Embryonic facial prominence (tissue), 1 donor: ENCODE results near the gene YKT6.
"Not testable (repeated sequence)": the region's sequence is repeated elsewhere in the genome, so short reads cannot be mapped to it uniquely, and the experiment has no call there.

Experiments used
- DNase-seq: peaks from one replicate; pipeline ENCODE4 v3.0.0-alpha.2; 2016; ENCODE audit errors: extremely low spot score

YKT6 gene

GRCh38 chr7:44193011-44193802 lies 7.6 kb upstream of the YKT6 start:
- no peak for DNase-seq

- no peak for DNase-seq
Measured at GRCh38 chr7:44194069-44194468, 6.7 kb upstream of the YKT6 start.

GRCh38 chr7:44194562-44195145 lies 6.1 kb upstream of the YKT6 start:
- no peak for DNase-seq

- no peak for DNase-seq
Measured at GRCh38 chr7:44195889-44196288, 4.9 kb upstream of the YKT6 start.

- DNase-seq = no peak
Measured at GRCh38 chr7:44196450-44196872, 4.3 kb upstream of the YKT6 start.

GRCh38 chr7:44197474-44197873 lies 3.3 kb upstream of the YKT6 start:
- DNase-seq = no peak

GRCh38 chr7:44200163-44200562 lies 615 bp upstream of the YKT6 start:
- not testable (repeated sequence) for DNase-seq

GRCh38 chr7:44201813-44202212 lies 1.0 kb downstream of the YKT6 start:
- no peak for DNase-seq

- DNase-seq = no peak
Measured at GRCh38 chr7:44206008-44206407, 5.2 kb downstream of the YKT6 start.

GRCh38 chr7:44208085-44208484 lies 7.3 kb downstream of the YKT6 start:
- no peak for DNase-seq

GRCh38 chr7:44210107-44210506 lies 9.3 kb downstream of the YKT6 start:
- no peak for DNase-seq

- DNase-seq = no peak
Measured at GRCh38 chr7:44211126-44211675, 10.4 kb downstream of the YKT6 start.

GRCh38 chr7:44212018-44212417 lies 11.2 kb downstream of the YKT6 start:
- no peak for DNase-seq

GRCh38 chr7:44212581-44213184 lies 11.9 kb downstream of the YKT6 start:
- no peak for DNase-seq

GRCh38 chr7:44213206-44213876 lies 12.6 kb downstream of the YKT6 start:
- DNase-seq = no peak

- no peak for DNase-seq
Measured at GRCh38 chr7:44213877-44214388, 13.2 kb downstream of the YKT6 start.

GRCh38 chr7:44215531-44215930 lies 14.8 kb downstream of the YKT6 start:
- DNase-seq = no peak

- no peak for DNase-seq
Measured at GRCh38 chr7:44216019-44216418, 15.2 kb downstream of the YKT6 start.

- no peak for DNase-seq
Measured at GRCh38 chr7:44216521-44217222, 15.9 kb downstream of the YKT6 start.

GRCh38 chr7:44217223-44217714 lies 16.5 kb downstream of the YKT6 start:
- no peak for DNase-seq

- DNase-seq = no peak
Measured at GRCh38 chr7:44217852-44218402, 17.1 kb downstream of the YKT6 start.
